Measurements from ENCODE around the gene NXPH3.
A peak's percentile ranks its signal among the peaks of the same experiment; 100 is the strongest.

Gene NXPH3

DNA sequence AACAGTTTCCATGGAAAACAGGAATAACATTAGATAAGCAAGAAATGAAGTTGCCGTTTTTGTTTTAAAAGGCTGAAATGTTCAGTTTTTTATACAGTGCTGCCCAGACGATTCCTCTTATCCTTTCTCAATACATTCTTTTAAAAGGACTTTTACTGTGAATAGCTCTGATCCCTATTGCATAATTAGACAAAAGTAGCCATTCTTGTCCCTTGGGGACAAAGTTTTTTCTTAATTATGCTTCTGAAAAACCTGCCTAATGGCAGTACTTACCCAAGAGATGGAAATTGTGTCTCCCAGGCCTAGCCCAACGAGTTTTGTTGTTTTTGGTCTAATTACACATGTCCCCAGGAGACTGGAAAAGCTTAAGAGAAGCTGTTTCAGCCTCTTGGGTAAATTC lies 27.6 kb downstream of the NXPH3 start:
- Histone ChIP-seq H3K36me3 (ENCODE audit: control insufficient read depth, insufficient read depth, low read length) (peaks cover 18% of the 10 kb centered on the region), H3K4me1 (ENCODE audit: control insufficient read depth, insufficient read depth, low read length) (peaks cover 44% of the 10 kb centered on the region), H3K27me3 (ENCODE audit: control insufficient read depth, insufficient read depth, low read length, poor library complexity, severe bottlenecking) (no peaks in the 10 kb centered on the region), H3K27ac (ENCODE audit: insufficient read depth, low read depth, low read length, poor library complexity, severe bottlenecking) (peak overlapping the region; percentile 5), H3K9me3 (ENCODE audit: control insufficient read depth, low read length) (no peaks in the 10 kb centered on the region), H3K4me3 (ENCODE audit: insufficient read depth, low read depth, low read length) (no peak overlapping the region)
- WGBS, 2 experiments = 62 to 72% methylated on average over 3 of the region's 3 CpGs

DNA sequence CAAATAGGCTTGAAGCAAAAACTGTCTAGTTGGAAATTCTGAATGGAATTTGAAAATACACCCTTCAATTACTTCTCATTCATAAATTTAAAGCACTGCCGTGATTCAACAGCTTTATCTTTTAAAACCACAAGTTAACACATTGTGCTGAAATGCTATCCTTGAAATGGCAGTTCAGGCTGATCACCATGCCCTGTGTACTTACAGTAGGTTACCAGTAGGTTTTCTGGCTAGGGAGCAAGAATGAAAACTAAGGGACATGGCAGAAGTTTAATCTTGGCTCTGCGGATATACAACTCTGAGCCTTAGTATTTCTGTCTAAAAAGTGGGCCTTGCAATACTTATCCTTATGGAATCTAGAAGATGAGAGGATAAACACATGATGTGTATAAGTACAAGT lies 28.0 kb downstream of the NXPH3 start:
- no peaks in the 10 kb centered on the region for H3K9me3 ChIP-seq (ENCODE audit: control insufficient read depth, low read length)
- H3K27ac ChIP-seq (ENCODE audit: insufficient read depth, low read depth, low read length, poor library complexity, severe bottlenecking) = peak overlapping the region; percentile 5
- no peak overlapping the region for H3K4me3 ChIP-seq (ENCODE audit: insufficient read depth, low read depth, low read length)
- peaks cover 19% of the 10 kb centered on the region for H3K36me3 ChIP-seq (ENCODE audit: control insufficient read depth, insufficient read depth, low read length)
- H3K4me1 ChIP-seq (ENCODE audit: control insufficient read depth, insufficient read depth, low read length) = peaks cover 44% of the 10 kb centered on the region
- H3K27me3 ChIP-seq (ENCODE audit: control insufficient read depth, insufficient read depth, low read length, poor library complexity, severe bottlenecking) = no peaks in the 10 kb centered on the region
- WGBS, 2 experiments = 97 to 98% methylated on average over 2 of the region's 2 CpGs

DNA sequence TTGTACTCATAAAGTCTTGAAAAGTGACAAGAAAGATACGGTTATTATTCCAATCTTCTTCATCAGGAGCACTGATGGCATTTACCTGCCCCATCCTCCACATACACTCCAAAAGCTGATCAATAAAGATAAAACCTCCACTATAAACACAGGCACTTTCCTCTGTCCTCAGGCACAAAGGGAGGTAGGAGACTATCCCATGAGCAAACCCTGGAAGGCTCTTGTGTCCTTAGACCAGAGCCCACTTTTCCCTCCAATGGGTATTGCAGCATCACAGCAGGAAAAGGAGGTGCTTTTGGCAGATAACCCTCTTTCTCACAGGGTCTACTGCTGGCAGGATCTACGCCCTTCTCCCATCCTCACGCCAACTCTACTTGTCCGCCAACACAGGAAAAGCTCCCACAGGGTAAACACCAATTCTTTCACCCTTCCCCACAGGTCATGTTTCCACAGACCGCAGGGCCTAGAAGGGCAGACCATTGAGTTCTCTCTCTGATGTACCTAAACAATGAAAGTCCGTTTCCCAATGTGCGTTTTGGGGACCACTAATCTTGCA lies 28.7 kb downstream of the NXPH3 start:
- no peak overlapping the region for H3K27ac ChIP-seq (ENCODE audit: insufficient read depth, low read depth, low read length, poor library complexity, severe bottlenecking)
- no peaks in the 10 kb centered on the region for H3K9me3 ChIP-seq (ENCODE audit: control insufficient read depth, low read length)
- peaks cover 24% of the 10 kb centered on the region for H3K36me3 ChIP-seq (ENCODE audit: control insufficient read depth, insufficient read depth, low read length)
- peaks cover 44% of the 10 kb centered on the region for H3K4me1 ChIP-seq (ENCODE audit: control insufficient read depth, insufficient read depth, low read length)
- WGBS, 2 experiments = 90 to 94% methylated on average over 7 of the region's 7 CpGs
- no peak overlapping the region for H3K4me3 ChIP-seq (ENCODE audit: insufficient read depth, low read depth, low read length)
- H3K27me3 ChIP-seq (ENCODE audit: control insufficient read depth, insufficient read depth, low read length, poor library complexity, severe bottlenecking) = no peaks in the 10 kb centered on the region

DNA sequence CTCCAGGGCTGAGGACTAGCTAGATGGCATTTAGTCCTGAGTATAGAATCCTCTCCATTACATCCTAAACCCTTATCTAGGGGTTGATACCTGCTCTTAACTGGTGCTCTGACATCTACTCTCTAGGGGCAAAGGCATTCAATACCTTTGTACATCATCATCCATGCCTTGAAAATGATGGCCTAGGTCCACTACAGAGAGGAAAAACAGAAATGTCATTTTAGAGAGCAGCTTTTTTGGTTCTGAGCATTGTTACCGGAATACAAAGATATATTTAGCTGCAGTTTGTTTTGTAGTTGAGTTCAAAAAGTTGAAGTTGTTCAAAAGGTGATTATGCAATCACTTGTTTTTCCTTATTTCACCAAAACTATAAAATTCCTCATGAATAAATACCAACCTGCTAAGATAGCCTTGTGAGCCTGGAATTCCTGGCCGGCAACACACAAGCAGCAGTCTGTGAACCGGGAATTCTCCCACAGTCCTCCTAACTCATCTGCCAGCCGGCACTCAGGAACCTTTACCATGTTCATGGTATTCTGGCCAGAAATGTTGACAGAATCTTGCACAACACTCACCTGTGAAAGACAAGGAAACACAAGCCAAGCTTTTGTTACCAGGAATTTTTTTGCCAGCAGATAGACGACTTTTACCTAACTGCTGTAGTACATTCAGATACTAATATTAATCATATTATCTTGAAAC lies 35.4 kb downstream of the NXPH3 start:
- Histone ChIP-seq H3K36me3 (ENCODE audit: control insufficient read depth, insufficient read depth, low read length) (peaks cover 29% of the 10 kb centered on the region), H3K27ac (ENCODE audit: insufficient read depth, low read depth, low read length, poor library complexity, severe bottlenecking) (no peak overlapping the region), H3K27me3 (ENCODE audit: control insufficient read depth, insufficient read depth, low read length, poor library complexity, severe bottlenecking) (no peaks in the 10 kb centered on the region), H3K9me3 (ENCODE audit: control insufficient read depth, low read length) (no peaks in the 10 kb centered on the region), H3K4me1 (ENCODE audit: control insufficient read depth, insufficient read depth, low read length) (no peaks in the 10 kb centered on the region), H3K4me3 (ENCODE audit: insufficient read depth, low read depth, low read length) (no peak overlapping the region)
- WGBS, 2 experiments = 92 to 96% methylated on average over 5 of the region's 5 CpGs

DNA sequence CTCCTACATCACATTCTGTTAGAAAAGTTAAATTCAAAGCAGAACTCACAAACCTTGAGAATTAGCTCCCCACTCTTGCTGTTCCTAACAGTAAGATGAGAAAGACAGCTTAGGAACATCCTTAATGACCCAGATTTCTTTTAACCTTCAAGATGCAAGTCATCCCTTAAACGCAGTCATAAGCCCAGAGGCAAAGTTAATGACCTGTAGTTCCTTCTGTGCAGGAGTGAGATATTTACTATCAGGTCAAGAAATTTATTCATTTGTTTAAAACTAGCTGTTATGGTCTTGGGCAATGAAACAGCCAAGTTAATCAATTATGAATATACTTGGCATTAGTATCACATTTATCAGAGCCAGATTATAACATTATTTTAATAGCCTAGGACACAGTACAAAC lies 37.1 kb downstream of the NXPH3 start:
- H3K27me3 ChIP-seq (ENCODE audit: control insufficient read depth, insufficient read depth, low read length, poor library complexity, severe bottlenecking) = no peaks in the 10 kb centered on the region
- H3K36me3 ChIP-seq (ENCODE audit: control insufficient read depth, insufficient read depth, low read length) = peaks cover 25% of the 10 kb centered on the region
- WGBS, 2 experiments = 95 to 100% methylated on average over 1 of the region's 1 CpG
- no peak overlapping the region for H3K4me3 ChIP-seq (ENCODE audit: insufficient read depth, low read depth, low read length)
- H3K9me3 ChIP-seq (ENCODE audit: control insufficient read depth, low read length) = no peaks in the 10 kb centered on the region
- H3K27ac ChIP-seq (ENCODE audit: insufficient read depth, low read depth, low read length, poor library complexity, severe bottlenecking) = no peak overlapping the region
- H3K4me1 ChIP-seq (ENCODE audit: control insufficient read depth, insufficient read depth, low read length) = no peaks in the 10 kb centered on the region

DNA sequence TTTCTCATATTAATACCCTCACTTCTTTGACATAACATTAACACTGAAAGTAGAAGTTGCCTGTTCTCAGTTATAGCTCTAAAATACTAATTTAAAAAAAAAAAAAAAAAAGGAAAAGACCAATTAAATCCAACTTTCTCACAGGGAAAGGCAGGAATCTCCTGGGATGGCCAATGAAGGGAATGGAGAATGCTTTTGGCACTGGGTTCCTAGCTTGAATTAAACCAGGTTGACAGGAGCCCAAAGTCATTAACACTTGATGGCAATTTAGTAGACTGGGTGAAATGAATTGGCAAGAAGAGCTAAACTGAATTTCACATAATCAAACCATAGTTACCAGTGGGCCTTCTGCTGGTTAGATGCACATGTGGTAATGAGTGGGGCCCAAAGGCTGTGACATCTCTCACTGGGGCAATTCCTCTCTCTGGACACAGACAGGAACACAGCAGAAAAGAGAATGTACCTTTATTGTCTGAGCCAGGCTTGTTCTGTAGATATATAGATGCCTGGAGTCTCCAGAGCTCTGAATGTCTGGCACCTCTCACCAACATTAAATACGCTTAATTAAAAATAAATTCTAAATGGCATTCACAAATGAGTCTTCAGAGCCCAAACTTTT lies 37.6 kb downstream of the NXPH3 start:
- no peak overlapping the region for H3K4me3 ChIP-seq (ENCODE audit: insufficient read depth, low read depth, low read length)
- no peaks in the 10 kb centered on the region for H3K27me3 ChIP-seq (ENCODE audit: control insufficient read depth, insufficient read depth, low read length, poor library complexity, severe bottlenecking)
- H3K9me3 ChIP-seq (ENCODE audit: control insufficient read depth, low read length) = no peaks in the 10 kb centered on the region
- H3K36me3 ChIP-seq (ENCODE audit: control insufficient read depth, insufficient read depth, low read length) = peaks cover 24% of the 10 kb centered on the region
- H3K4me1 ChIP-seq (ENCODE audit: control insufficient read depth, insufficient read depth, low read length) = no peaks in the 10 kb centered on the region
- no peak overlapping the region for H3K27ac ChIP-seq (ENCODE audit: insufficient read depth, low read depth, low read length, poor library complexity, severe bottlenecking)
- 100% methylated on average over 1 of the region's 1 CpG for WGBS, 2 experiments

DNA sequence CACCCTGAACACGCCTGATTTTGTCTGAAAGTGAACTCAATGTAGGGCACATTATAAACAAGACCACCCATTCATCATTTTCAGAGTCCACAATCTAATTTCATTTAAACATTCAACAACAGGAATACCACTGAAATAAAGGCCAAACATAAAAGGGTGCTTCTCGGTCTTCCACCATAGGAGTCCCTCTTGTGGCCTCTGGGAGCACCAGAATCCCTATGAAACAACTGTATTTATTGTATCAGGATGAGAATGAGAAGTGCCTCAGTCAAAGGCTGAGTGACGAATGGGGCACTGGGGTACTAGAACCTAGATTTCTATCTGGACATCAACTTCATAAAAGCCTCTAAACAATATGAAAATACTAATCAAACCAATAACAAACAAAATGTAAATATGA lies 40.4 kb downstream of the NXPH3 start:
- Histone ChIP-seq H3K36me3 (ENCODE audit: control insufficient read depth, insufficient read depth, low read length) (peaks cover 21% of the 10 kb centered on the region), H3K4me1 (ENCODE audit: control insufficient read depth, insufficient read depth, low read length) (no peaks in the 10 kb centered on the region), H3K27me3 (ENCODE audit: control insufficient read depth, insufficient read depth, low read length, poor library complexity, severe bottlenecking) (no peaks in the 10 kb centered on the region), H3K4me3 (ENCODE audit: insufficient read depth, low read depth, low read length) (no peak overlapping the region), H3K27ac (ENCODE audit: insufficient read depth, low read depth, low read length, poor library complexity, severe bottlenecking) (no peak overlapping the region), H3K9me3 (ENCODE audit: control insufficient read depth, low read length) (no peaks in the 10 kb centered on the region)
- WGBS, 2 experiments = 91 to 95% methylated on average over 2 to 3 of the region's 3 CpGs

DNA sequence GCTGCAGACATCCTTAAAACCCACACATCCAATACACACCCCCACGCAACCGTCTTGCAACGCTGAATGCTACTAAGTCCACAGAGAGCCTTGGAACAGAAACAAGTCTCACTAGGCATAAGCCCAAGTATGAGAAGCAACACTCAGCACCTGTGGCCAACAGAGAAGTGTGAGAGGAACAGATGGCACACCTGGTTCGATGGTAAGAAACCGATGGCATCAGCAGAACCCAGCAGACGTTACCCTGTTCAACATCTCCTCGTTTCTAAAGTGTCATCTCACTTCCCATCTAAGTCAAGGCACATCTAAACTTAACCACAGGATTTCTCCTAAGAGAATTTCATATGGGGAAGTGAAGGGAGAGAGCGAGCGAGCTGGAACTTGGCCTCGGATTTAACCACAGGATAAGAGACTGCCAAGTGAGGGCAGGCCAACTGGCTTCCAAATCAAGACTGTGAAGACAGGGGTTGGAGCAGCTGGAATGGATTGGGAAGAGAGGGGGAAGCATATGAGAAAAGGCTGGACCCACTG lies 41.0 kb downstream of the NXPH3 start:
- H3K4me1 ChIP-seq (ENCODE audit: control insufficient read depth, insufficient read depth, low read length) = no peaks in the 10 kb centered on the region
- no peaks in the 10 kb centered on the region for H3K27me3 ChIP-seq (ENCODE audit: control insufficient read depth, insufficient read depth, low read length, poor library complexity, severe bottlenecking)
- H3K27ac ChIP-seq (ENCODE audit: insufficient read depth, low read depth, low read length, poor library complexity, severe bottlenecking) = no peak overlapping the region
- H3K4me3 ChIP-seq (ENCODE audit: insufficient read depth, low read depth, low read length) = no peak overlapping the region
- WGBS, 2 experiments = 97 to 98% methylated on average over 10 of the region's 10 CpGs
- H3K9me3 ChIP-seq (ENCODE audit: control insufficient read depth, low read length) = no peaks in the 10 kb centered on the region
- H3K36me3 ChIP-seq (ENCODE audit: control insufficient read depth, insufficient read depth, low read length) = peaks cover 25% of the 10 kb centered on the region

DNA sequence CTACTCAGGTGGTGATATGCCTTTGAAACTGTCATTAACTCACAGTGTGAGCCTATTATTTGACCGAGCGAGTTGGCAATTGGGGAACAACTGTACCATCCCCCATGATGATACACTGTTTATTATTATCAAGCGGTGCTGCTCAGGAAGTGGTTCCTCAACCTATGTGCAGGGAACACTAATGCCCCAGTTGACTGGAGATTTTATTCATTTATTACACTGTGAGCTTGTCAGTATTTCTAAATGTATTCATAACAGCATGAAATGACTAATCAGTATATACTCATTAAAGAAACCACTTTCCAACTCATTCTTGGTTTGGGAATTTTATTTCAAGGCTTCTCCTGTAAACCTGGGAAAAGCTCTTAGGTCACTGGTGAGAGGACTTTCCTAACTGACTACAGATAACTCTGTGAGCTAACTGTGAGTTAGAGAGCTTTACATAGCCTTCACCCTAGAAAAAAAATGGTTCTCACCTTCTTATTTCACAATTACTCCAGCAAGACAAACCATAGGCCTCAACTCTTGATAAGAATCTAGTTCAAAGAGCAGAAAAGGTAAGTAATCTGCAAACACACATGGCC lies 42.4 kb downstream of the NXPH3 start:
- WGBS, 2 experiments = 89 to 90% methylated on average over 3 of the region's 3 CpGs
- H3K27ac ChIP-seq (ENCODE audit: insufficient read depth, low read depth, low read length, poor library complexity, severe bottlenecking) = no peak overlapping the region
- H3K9me3 ChIP-seq (ENCODE audit: control insufficient read depth, low read length) = no peaks in the 10 kb centered on the region
- no peak overlapping the region for H3K4me3 ChIP-seq (ENCODE audit: insufficient read depth, low read depth, low read length)
- H3K36me3 ChIP-seq (ENCODE audit: control insufficient read depth, insufficient read depth, low read length) = peaks cover 36% of the 10 kb centered on the region
- H3K4me1 ChIP-seq (ENCODE audit: control insufficient read depth, insufficient read depth, low read length) = no peaks in the 10 kb centered on the region
- H3K27me3 ChIP-seq (ENCODE audit: control insufficient read depth, insufficient read depth, low read length, poor library complexity, severe bottlenecking) = no peaks in the 10 kb centered on the region

DNA sequence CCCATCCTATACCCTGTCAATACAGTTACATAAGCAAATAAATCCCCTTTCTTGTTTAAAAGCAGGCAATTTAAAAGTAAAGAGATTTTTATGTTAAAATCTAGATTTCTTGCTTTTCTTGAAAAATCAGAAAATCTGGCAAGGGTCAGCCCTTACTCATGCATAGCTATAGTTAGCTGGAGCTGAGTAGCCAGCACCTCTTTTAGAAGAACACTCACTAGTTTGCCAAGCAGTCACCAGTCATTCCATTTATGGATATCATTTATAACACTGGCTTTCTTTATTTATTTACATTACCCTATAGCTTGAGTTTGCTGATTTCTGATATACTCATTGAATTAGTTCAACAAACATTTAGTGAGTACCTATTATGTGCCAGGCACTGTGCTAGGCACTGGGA lies 45.7 kb downstream of the NXPH3 start:
- peaks cover 36% of the 10 kb centered on the region for H3K36me3 ChIP-seq (ENCODE audit: control insufficient read depth, insufficient read depth, low read length)

More for the DNA sequence above, 45.7 kb downstream of the NXPH3 start:
- Histone ChIP-seq H3K9me3 (ENCODE audit: control insufficient read depth, low read length) (no peaks in the 10 kb centered on the region), H3K4me3 (ENCODE audit: insufficient read depth, low read depth, low read length) (no peak overlapping the region), H3K4me1 (ENCODE audit: control insufficient read depth, insufficient read depth, low read length) (no peaks in the 10 kb centered on the region), H3K27me3 (ENCODE audit: control insufficient read depth, insufficient read depth, low read length, poor library complexity, severe bottlenecking) (no peaks in the 10 kb centered on the region), H3K27ac (ENCODE audit: insufficient read depth, low read depth, low read length, poor library complexity, severe bottlenecking) (no peak overlapping the region)

Measured in ectodermal cell (in vitro differentiated cells).